GM10266 (cell line): ENCODE results near the gene PSD4.

Experiments
- DNase-seq: peaks from one replicate; pipeline ENCODE4 v3.0.0; 2012; ENCODE audit errors: extremely low spot score
- CTCF ChIP-seq: IDR thresholded peaks from 2 replicates; pipeline ENCODE4 v1.5.1; 2012; ENCODE audit warnings: mild to moderate bottlenecking, low read depth; ENCODE audit not compliant: control insufficient read depth, insufficient read depth; ENCODE audit errors: missing control alignments

Gene PSD4

GRCh38 chr2:113201496-113202304, 27.9 kb downstream of the PSD4 start:
- TF ChIP-seq CTCF, result no peak
- no peak for DNase-seq

GRCh38 chr2:113202305-113203216, 28.8 kb downstream of the PSD4 start:
- no peak for DNase-seq
- TF ChIP-seq CTCF, result no peak

- TF ChIP-seq CTCF, result no peak
- DNase-seq, result no peak
Observed at GRCh38 chr2:113203217-113203530, 29.4 kb downstream of the PSD4 start.

- DNase-seq, result peak; percentile 83
Observed at GRCh38 chr2:113203901-113204519, 30.2 kb downstream of the PSD4 start.

GRCh38 chr2:113206251-113206650, 32.5 kb downstream of the PSD4 start:
- no peak for DNase-seq
- TF ChIP-seq CTCF, result no peak

More at GRCh38 chr2:113203901-113204519, 30.2 kb downstream of the PSD4 start:
- TF ChIP-seq CTCF, result peak; percentile 81

- no peak for TF ChIP-seq CTCF
- DNase-seq, result no peak
Observed at GRCh38 chr2:113207021-113207420, 33.2 kb downstream of the PSD4 start.
